GM10847 (cell line): Measurements from ENCODE around the gene FANCE.

Experiments
- POLR2A ChIP-seq: IDR thresholded peaks from 2 replicates; pipeline ENCODE4 v1.6.1; 2011; ENCODE audit not compliant: insufficient read length; ENCODE audit errors: extremely low read depth

FANCE gene, protein sequence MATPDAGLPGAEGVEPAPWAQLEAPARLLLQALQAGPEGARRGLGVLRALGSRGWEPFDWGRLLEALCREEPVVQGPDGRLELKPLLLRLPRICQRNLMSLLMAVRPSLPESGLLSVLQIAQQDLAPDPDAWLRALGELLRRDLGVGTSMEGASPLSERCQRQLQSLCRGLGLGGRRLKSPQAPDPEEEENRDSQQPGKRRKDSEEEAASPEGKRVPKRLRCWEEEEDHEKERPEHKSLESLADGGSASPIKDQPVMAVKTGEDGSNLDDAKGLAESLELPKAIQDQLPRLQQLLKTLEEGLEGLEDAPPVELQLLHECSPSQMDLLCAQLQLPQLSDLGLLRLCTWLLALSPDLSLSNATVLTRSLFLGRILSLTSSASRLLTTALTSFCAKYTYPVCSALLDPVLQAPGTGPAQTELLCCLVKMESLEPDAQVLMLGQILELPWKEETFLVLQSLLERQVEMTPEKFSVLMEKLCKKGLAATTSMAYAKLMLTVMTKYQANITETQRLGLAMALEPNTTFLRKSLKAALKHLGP

GRCh38 chr6:35452183-35453090 lies at the start of gene FANCE:
FANCE (plus strand) TSS chr6:35452338; CDS start chr6:35452546, 208 bp downstream.
- peak; percentile 28 for TF ChIP-seq POLR2A

DNA sequence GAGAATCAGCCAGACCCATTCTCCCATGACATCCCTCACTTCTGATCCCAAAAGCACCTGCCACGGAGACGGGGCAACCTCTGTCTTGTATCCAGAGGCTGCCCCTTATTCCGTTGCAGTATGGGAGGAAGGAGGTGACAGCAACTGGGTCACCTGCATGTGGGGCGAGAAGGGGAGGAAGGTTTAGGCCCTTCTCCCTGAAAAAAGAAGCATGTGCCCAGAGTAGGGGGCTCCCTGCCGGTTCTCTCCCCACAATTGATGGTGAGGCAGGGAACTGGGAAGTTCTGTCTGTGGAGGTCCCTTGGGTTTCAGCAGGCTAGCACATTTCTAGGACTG lies 49.3 kb upstream of the FANCE start:
- TF ChIP-seq POLR2A: no peak

- no peak for TF ChIP-seq POLR2A
These were observed 48.3 kb upstream of the FANCE start for GRCh38 chr6:35403544-35404442.

- no peak for TF ChIP-seq POLR2A
These were observed 45.2 kb upstream of the FANCE start for GRCh38 chr6:35406711-35407485.

GRCh38 chr6:35409245-35409644 lies 42.9 kb upstream of the FANCE start:
- no peak for TF ChIP-seq POLR2A

GRCh38 chr6:35410131-35410530 lies 42.0 kb upstream of the FANCE start:
- no peak for TF ChIP-seq POLR2A

DNA sequence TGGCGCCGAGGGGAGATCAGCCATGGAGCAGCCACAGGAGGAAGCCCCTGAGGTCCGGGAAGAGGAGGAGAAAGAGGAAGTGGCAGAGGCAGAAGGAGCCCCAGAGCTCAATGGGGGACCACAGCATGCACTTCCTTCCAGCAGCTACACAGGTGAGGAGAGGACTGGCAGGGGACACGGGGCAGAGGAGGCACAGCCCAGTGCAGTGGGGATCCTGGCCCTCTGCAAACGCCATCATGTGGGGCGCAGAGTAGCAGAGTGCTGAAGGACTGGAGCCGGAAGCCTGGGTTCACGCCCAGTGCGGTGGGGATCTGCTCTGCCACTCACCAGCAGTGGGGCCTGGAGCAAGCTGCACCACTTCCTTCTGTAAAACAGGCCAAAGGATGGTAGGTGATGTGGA lies 41.1 kb upstream of the FANCE start:
- no peak for TF ChIP-seq POLR2A

GRCh38 chr6:35412102-35412501 lies 40.0 kb upstream of the FANCE start:
- TF ChIP-seq POLR2A: no peak

GRCh38 chr6:35413911-35414310 lies 38.2 kb upstream of the FANCE start:
- TF ChIP-seq POLR2A: no peak

DNA sequence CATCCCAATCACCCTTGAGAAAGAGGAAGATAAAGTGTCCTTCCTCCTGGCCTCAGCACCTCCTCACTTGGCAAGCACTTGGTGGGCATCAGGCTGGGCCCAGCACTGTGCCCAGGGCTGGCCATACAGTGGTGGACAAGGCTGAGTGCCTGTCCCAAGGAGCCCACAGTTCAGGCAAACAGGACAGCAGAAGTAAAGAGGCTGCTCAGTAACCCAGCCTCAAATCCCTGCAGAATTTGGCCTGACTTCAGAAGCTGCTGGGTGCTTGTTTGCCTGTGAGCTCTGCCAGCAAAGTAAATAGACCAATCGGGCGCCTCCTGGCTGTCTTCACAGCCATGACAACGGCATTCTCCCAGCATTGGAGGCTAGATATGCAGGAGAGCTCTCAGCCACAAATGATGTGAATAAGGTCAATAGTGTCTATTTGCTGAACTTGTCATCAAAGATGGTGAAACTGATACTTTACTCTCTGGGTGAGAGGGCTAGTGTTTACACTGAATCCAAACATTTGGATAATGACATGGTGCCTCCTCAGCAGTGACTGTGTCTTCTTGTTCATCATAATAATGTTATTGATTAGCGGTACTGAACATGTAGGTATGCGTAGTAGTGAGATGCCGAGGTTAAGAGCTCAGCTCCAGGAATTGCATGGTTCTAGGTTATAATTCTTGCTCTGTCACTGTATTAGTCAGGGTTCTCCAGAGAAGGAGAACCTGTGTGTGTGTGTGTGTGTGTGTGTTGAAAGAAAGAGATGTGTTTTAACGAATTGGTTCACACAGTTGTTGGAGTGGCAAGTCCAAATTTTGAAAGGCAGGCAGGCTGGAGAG lies 36.9 kb upstream of the FANCE start:
- TF ChIP-seq POLR2A: no peak

DNA sequence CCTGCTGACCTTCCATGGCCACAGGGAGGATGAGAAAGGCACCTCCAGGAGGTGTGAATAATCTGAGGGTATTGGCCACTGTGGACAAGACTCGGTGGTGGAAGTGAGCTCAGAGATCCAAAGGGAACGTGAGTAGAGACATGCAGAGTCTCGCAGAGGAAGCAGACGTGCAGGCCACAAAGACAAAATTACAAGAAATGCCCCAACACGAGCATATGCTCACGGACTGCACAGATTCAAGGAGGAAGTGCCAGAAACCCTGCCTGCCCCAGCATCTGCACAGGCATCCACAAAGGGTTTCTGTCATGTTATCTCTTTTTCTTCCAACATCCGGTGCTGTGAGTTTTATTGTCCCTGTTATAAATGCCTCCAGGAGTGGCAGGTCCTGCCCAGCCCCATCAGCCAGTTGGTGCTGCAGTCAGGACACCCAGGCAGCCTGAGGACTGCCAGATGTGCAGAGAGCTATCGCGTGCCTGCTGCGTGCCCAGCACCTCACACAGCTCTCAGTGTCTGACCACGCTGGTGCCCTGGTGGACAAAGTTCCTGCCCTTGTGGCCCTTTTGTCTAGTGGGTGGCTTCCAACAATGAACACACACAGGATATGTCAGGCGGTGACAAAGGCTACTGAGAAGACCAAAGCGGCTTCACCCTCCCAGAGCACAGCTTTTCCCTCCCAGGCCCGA lies 34.0 kb upstream of the FANCE start:
- no peak for TF ChIP-seq POLR2A

GRCh38 chr6:35419417-35419816 lies 32.7 kb upstream of the FANCE start:
- TF ChIP-seq POLR2A: no peak

- TF ChIP-seq POLR2A: no peak
These were observed 32.2 kb upstream of the FANCE start for GRCh38 chr6:35419961-35420360.
